K562 (cell line): ENCODE data around the gene NEURL1B.

Source experiments
- HCFC1 ChIP-seq: IDR thresholded peaks from 2 replicates; pipeline ENCODE4 v1.6.1; 2012; ENCODE audit warnings: low read depth, low read length, improper control_type of control experiment
- POLR2AphosphoS2 ChIP-seq: IDR thresholded peaks from 2 replicates; pipeline ENCODE4 v1.6.1; 2012; ENCODE audit warnings: low read length, improper control_type of control experiment
- TF ChIP-seq, protein P1 (sequence below): sonication (generic); formaldehyde crosslinking; IDR thresholded peaks from 2 replicates; pipeline ENCODE4 v1.5.0; 2020; ENCODE audit warnings: missing genetic modification reagents

DNA sequence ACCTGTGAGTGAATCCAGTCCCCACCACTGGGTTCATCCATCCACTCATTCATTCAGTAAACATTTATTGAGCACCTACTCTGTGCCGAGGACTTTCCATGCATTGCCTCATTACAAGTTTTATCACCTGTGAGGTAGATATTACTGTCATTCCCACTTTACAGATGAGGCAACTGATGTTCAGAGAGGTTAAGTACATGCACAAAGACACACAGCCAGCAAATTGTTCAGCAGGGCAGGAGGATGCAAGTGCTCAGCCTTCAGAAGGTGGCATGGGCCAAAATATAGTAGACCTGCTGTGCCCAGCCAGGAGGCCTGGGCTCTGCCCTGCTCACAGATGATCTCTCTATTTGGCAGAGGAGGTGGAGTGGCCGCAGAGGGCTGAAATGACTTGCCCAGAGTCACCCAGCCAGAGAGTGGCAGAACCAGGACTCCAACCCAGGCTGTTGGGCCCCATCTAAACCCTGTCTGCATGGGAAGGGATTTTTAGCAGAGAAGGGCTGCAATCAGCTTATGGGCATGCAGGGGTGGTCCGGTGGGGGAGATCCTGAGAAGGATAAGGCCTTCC is 7.6 kb upstream of the NEURL1B start:
- TF ChIP-seq HCFC1 (no peak), POLR2AphosphoS2 (no peak)
- TF ChIP-seq, protein P1, sequence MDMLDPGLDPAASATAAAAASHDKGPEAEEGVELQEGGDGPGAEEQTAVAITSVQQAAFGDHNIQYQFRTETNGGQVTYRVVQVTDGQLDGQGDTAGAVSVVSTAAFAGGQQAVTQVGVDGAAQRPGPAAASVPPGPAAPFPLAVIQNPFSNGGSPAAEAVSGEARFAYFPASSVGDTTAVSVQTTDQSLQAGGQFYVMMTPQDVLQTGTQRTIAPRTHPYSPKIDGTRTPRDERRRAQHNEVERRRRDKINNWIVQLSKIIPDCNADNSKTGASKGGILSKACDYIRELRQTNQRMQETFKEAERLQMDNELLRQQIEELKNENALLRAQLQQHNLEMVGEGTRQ (CRISPR knock-in tag), result no peak
